ENCODE data around the gene MARCHF6. TPM values are rescaled to one million over a fixed set of nuclear protein-coding genes. Genes with fewer than 3 reads are reported as not detected.
A peak's percentile ranks its signal among the peaks of the same experiment; 100 is the strongest.

Gene MARCHF6
- polyA plus RNA-seq, 3 donors, result 24.0 to 90.1 (median 31.0) TPM

- H3K9ac ChIP-seq (ENCODE audit: insufficient read depth, low read length, poor library complexity, severe bottlenecking), result no peak overlapping the region
- WGBS (ENCODE audit: insufficient coverage), result no CpG with 5 or more reads among the region's 2 CpGs
- H3K9me3 ChIP-seq (replicated peaks in 1 of 2; ENCODE audit: control insufficient read depth in 1 of 2, insufficient read depth in 1 of 2, low read length in 2 of 2), result no peaks in the 10 kb centered on the region
- intact Hi-C loops (cut with micrococcal nuclease), result loop anchor here in 1 of 2 donors (10.0 kb wide), 1 partner anchor 276 kb away; no protein-coding TSS in a partner anchor
- Mint-ChIP-seq H3K4me1 (peaks cover 48% of the 10 kb centered on the region), H3K27me3 (ENCODE audit: low read depth in 3 of 3) (peaks cover 0 to 3% (median 0%) of the 10 kb centered on the region in 3 donors), H3K9me3 (no peaks in the 10 kb centered on the region), H3K27ac (no peak overlapping the region), H3K36me3 (peaks cover 2% of the 10 kb centered on the region in 2 donors), H3K4me3 (no peak overlapping the region)
- no peak for DNase-seq
- H3K36me3 ChIP-seq (replicated peaks in 1 of 2; ENCODE audit: control insufficient read depth in 1 of 2, insufficient read depth in 2 of 2, low read length in 2 of 2), result no peaks in the 10 kb centered on the region
- H3K79me2 ChIP-seq (ENCODE audit: insufficient read depth, low read length), result peaks cover 100% of the 10 kb centered on the region
- no peak overlapping the region for H2AFZ ChIP-seq (ENCODE audit: insufficient read depth, low read depth, low read length, poor library complexity, severe bottlenecking)
- peaks cover 93% of the 10 kb centered on the region for H4K20me1 ChIP-seq (ENCODE audit: insufficient read depth, low read length)
- no peak overlapping the region for H3K4me3 ChIP-seq (replicated peaks in 1 of 3; ENCODE audit: low read depth in 2 of 3, low read length in 3 of 3)
- no peak overlapping the region for H3K27ac ChIP-seq (ENCODE audit: low read depth in 1 of 2, low read length in 2 of 2)
- H3K27me3 ChIP-seq (ENCODE audit: control insufficient read depth in 2 of 2, insufficient read depth in 2 of 2, low read length in 2 of 2), result no peaks in the 10 kb centered on the region
- no peak for TF ChIP-seq CTCF (IDR thresholded peaks at IDR 0.05)
- peaks cover 22 to 40% of the 10 kb centered on the region in 2 donors for H3K4me1 ChIP-seq (ENCODE audit: control insufficient read depth in 1 of 2, insufficient read depth in 2 of 2, low read length in 2 of 2)
- H3K4me2 ChIP-seq (replicated peaks; ENCODE audit: extremely low read depth, low read length, poor library complexity, severe bottlenecking), result no peak overlapping the region
Measured at GRCh38 chr5:10358999-10359398, 5.5 kb downstream of the MARCHF6 start.

GRCh38 chr5:10360686-10361085 is 7.2 kb downstream of the MARCHF6 start:
- Histone ChIP-seq H3K79me2 (ENCODE audit: insufficient read depth, low read length) (peaks cover 100% of the 10 kb centered on the region), H3K4me3 (replicated peaks in 1 of 3; ENCODE audit: low read depth in 2 of 3, low read length in 3 of 3) (no peak overlapping the region), H3K36me3 (replicated peaks in 1 of 2; ENCODE audit: control insufficient read depth in 1 of 2, insufficient read depth in 2 of 2, low read length in 2 of 2) (no peaks in the 10 kb centered on the region), H3K9me3 (replicated peaks in 1 of 2; ENCODE audit: control insufficient read depth in 1 of 2, insufficient read depth in 1 of 2, low read length in 2 of 2) (no peaks in the 10 kb centered on the region), H3K4me2 (replicated peaks; ENCODE audit: extremely low read depth, low read length, poor library complexity, severe bottlenecking) (no peak overlapping the region), H3K27ac (ENCODE audit: low read depth in 1 of 2, low read length in 2 of 2) (peak overlapping the region in 1 of 2 donors; percentile 18), H3K4me1 (ENCODE audit: control insufficient read depth in 1 of 2, insufficient read depth in 2 of 2, low read length in 2 of 2) (peaks cover 17 to 26% of the 10 kb centered on the region in 2 donors), H2AFZ (ENCODE audit: insufficient read depth, low read depth, low read length, poor library complexity, severe bottlenecking) (no peak overlapping the region), H3K27me3 (ENCODE audit: control insufficient read depth in 2 of 2, insufficient read depth in 2 of 2, low read length in 2 of 2) (no peaks in the 10 kb centered on the region), H4K20me1 (ENCODE audit: insufficient read depth, low read length) (peaks cover 97% of the 10 kb centered on the region), H3K9ac (ENCODE audit: insufficient read depth, low read length, poor library complexity, severe bottlenecking) (no peak overlapping the region)
- H3K4me1 Mint-ChIP-seq, result peaks cover 46% of the 10 kb centered on the region
- peak in 1 of 3 donors; percentile 8 for DNase-seq
- no peak overlapping the region for H3K4me3 Mint-ChIP-seq
- no peak for TF ChIP-seq CTCF (IDR thresholded peaks at IDR 0.05)
- intact Hi-C loops (cut with micrococcal nuclease), result loop anchor here in 1 of 2 donors (5.0 kb wide), 1 partner anchor 78 kb away; no protein-coding TSS in a partner anchor
- peaks cover 2 to 4% of the 10 kb centered on the region in 2 donors for H3K36me3 Mint-ChIP-seq
- no peaks in the 10 kb centered on the region for H3K9me3 Mint-ChIP-seq
- H3K27ac Mint-ChIP-seq, result peak overlapping the region in 3 of 7 donors; percentile 8 to 37 (median 14)
- H3K27me3 Mint-ChIP-seq (ENCODE audit: low read depth in 3 of 3), result no peaks in the 10 kb centered on the region

Measured in CD14-positive monocyte (primary cell).